NCI-H1105 (cell line): Measurements from ENCODE around the gene ARGFX.
"Not testable (repeated sequence)": the region's sequence is repeated elsewhere in the genome, so short reads cannot be mapped to it uniquely, and the experiment has no call there.

Source experiments
- DNase-seq: peaks from one replicate; lab custom pipeline; 2025; lab: John Stamatoyannopoulos, UW

The ARGFX gene

DNA sequence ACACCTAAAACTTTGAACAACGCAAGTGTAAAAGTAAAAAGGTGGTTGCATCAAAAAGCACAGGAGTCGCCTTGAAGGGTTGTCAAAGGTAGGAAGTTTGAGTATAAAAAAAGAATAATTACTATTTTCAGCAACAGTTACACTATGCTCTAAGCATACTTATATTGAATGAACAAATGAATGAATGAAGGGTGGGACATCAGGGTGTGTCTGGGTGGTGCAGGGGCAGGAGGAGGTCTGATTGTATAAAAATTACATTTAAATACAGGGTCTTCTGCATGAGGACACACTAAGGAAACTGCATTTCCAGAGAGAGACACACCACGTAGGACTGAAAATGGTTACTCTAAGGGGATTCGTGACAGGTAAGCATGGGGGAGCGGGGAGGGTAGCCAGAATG lies at the start of gene ARGFX:
Gene ARGFX (plus strand): TSS at position 301 of the 400 bp plus-strand sequence. CDS start 2,765 bp downstream, outside the sequence.
- DNase-seq = no peak

GRCh38 chr3:121517953-121518655 lies 49.6 kb upstream of the ARGFX start:
- DNase-seq = no peak

GRCh38 chr3:121520510-121520909 lies 47.2 kb upstream of the ARGFX start:
- DNase-seq = no peak

DNA sequence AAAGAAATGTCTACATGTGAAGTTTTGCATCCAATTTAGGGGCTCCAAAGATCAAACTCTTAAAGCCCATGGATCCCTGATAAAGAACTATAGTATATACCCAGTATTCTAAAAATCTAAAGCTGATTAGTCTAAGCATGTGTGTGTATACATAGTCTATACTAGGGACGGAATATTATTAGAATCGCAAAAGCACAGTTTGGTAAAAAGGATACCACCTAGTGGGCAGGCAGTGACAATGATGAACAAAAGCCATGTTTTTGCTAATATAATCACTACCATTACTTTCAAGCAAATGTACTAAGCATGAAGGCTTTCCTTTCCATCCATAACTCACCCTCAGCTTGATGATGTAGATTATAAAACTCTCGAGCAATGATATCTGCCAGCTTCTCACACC lies 38.4 kb upstream of the ARGFX start:
- no peak for DNase-seq

GRCh38 chr3:121531269-121531668 lies 36.5 kb upstream of the ARGFX start:
- DNase-seq = no peak

DNA sequence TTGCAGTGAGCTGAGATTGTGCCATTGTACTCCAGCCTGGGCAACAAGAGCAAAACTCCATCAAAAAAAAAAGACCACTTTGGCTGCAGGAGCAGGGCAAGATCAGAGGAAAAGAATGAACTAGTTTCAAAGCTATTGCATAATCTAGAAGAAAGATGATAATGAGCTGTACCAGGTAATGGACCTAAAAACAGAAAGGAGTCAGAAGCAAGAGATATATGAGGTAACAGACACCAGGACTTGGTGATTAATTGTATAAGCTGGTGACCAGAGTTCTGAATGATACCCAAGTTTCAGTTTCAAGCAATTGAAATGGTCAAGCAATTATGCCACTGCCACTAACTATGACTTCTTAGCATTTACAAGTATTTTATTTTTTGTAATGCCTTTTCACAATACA lies 24.8 kb upstream of the ARGFX start:
- no peak for DNase-seq

DNA sequence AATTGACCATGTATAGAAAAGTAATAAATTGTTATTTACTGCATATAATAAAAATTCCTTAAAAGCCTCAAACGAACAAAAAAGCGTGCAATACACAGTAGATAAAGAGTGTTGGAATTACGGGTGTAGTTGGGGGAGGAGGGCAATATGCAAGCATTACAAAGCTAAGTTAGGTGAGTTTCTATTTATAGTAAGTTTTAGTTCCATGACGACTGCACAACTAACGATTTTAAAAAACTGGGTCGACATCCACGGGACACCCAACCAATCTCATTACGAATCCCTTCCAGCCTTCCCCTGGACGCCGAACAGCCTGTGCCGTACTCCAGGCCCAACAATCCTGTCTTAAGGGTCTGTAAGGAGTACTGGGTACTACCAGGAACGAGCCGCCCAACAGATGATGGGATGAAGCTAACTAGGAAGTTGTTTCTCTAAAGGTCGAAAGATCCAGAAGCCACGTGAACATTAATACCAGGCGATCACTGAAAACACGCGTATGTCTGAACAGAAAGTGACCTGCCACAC lies 22.6 kb upstream of the ARGFX start:
- DNase-seq = no peak

DNA sequence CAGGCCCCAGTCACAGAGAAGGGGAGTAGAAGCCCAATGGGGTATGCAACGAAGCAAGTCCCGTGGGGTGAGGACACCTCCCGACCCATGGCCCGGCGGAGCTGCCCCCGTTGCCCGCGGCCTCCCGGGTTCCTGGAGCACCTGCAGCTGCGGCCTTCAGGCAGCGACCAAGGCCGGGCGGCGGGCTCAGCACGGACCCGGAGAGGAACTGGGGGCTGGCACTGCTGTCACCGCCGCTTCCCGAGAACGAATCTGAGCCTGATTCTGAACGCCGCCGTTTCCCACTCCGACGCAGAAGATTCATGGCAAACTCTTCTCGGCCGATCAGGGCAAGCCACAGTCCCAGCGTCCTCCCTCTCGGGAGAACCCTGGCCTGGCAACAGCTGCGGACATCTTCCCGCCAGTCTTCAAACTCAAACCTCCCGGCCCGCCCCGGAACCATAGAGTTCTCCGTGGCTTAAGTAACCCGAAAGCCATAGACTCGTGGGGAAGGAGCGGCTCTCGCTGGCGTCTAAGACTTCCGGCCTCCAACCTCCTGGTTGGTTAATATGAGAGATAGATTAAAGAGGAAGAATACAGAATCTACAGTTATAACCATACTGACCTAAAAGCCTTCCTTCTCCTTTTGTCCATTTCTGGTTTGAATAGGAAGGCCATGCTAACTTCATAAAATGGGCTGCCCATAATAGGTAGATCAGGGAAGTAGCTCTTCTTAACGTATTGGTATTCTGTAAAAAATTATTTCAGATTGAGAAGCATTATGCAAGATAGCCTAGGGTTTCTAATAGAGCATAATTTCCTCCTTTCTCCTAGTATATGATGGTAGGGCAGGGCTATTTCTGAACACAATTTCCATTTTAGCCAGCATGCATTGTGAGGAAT lies 21.9 kb upstream of the ARGFX start, which contains the start of gene POLQ:
Gene POLQ (minus strand): TSS at position 415 of the 882 bp plus-strand sequence. CDS start 111 bp downstream, at position 304.
- peak; percentile 98 for DNase-seq

DNA sequence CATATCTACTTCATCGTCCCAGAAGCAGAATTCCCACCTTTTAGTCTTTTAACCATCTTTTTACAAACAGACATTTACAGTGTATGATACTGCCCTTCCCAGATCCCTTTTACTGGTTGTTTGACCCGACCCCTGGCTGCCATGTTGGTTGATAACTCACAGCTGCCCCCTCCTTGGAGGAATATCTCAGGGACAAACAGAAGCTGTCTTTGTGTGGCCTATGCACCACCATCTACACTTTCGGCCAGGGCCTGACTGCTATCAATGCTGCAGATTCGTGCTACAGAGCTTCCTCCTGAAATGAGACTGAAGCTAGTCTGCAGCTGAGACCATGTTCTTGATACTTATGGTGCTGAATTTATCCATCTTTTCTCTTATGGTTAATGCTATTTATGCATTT lies 15.4 kb upstream of the ARGFX start:
- DNase-seq = no peak

DNA sequence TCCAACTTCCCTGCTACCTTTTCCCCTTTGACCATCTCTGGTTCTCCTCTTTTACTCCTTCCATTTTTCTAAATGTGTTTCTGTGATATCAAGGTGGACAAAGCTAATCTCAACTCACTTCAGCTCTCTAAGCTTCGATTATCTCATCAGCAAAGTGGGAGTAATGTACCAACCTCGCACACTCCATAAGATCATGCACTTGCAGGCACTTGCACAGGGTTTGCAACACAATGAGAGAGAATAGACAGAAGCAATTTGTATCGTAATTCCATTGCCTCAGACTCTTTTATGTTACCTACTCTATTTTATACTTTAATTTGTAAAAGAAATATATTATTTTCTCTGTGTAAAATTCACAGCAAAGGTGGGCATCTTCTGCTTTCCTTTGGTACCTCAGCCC lies 15.0 kb upstream of the ARGFX start:
- DNase-seq = no peak

GRCh38 chr3:121557426-121557934 lies 10.3 kb upstream of the ARGFX start:
- DNase-seq = no peak

GRCh38 chr3:121562148-121562547 lies 5.6 kb upstream of the ARGFX start:
- DNase-seq = no peak

DNA sequence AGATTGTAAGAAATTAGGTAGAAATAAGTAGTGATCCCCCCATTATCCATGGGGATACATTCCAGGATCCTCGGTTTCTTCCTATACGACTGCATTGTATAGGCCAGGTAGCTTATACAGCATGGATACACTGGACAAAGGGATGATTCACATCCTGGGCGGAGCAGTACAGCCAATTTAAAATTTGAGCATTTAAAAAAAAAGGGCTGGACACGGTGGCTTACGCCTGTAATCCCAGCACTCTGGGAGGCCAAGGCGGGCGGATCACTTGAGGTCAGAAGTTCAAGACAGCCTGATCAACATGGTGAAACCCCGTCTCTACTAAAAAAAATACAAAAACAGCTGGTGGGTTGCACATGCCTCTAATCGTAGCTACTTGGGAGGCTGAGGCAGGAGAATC lies 976 bp upstream of the ARGFX start:
- no peak for DNase-seq

- no peak for DNase-seq
These were observed 6.7 kb downstream of the ARGFX start for GRCh38 chr3:121574449-121574848.

DNA sequence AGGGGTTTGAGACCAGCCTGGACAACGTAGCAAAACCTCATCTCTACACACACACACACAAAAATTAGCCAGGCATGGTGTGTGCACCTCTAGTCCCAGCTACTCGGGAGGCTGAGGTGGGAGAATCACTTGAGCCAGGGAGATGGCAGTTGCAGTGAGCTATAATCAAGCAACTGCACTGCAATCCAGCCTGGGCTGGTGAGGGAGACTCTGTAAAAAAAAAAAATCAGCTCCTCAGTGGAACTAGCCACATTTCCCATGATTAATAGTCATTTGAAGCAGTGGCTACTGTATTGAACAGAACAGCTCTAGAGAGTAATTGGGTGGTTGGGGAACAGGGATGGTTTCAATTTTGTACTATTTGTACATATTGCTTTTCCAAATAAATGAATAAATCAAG lies 13.9 kb downstream of the ARGFX start:
- DNase-seq = no peak

DNA sequence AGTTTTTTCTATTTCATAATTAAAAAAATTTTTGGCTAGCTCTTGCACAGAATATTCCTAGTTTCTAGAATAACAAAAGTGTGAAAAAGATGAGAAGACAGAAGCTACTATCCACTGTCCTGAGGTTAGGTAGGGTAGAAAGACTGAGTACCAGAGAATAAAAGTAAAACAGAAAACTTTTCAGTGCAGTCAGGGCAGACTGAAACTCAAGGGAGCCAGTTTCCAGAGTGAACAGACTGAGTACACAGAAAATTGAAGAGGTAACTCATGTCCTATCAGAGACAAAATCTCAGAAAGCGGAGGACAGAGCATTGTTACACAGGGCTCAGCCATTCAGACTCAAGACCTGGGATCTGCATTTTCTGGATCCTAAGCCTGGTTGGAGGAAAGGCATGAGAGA lies 16.7 kb downstream of the ARGFX start:
- no peak for DNase-seq

DNA sequence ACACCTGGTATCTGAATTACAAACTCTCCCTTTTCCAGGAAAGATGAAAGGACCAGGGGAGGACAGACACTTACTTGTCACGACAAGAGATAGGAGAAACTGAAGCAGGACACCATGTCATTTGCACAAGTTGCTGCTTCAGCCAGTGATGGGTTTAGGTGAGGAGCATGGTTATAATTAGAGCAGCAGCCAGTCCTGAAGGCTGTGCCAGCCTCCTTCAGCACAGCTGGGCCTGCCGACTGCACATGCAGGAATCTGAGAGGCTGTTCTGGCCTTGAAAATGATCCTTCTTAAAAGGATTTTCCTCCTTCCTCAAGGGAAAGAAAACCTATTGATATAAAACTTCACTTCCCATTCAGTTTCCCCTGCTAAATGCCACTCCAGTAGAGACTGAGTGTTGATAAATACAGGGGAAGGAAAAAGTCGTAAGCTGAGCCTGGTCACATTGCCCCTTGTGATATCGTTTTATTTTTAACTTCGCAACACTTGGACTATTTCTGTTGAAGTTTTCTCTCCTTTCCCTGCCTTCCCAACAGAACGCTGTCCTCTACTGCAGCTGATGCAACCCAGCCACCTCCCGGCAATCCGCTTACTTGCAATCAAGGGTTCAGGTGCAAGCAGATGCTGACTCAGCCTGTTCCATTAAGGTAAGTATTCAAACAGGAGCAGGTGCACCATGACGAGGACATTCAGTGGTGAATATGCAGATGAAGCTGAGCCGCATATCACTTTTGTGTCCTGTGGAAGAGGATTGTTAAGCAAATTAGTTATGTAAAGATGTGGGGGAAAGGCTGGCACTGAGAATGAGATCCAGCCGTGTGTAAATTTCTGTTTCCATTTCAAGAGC lies 25.3 kb downstream of the ARGFX start, which contains the start of gene FBXO40:
Gene FBXO40 (plus strand): TSS at position 524 of the 847 bp plus-strand sequence. CDS start 27,197 bp downstream, outside the sequence.
- peak; percentile 97 for DNase-seq

DNA sequence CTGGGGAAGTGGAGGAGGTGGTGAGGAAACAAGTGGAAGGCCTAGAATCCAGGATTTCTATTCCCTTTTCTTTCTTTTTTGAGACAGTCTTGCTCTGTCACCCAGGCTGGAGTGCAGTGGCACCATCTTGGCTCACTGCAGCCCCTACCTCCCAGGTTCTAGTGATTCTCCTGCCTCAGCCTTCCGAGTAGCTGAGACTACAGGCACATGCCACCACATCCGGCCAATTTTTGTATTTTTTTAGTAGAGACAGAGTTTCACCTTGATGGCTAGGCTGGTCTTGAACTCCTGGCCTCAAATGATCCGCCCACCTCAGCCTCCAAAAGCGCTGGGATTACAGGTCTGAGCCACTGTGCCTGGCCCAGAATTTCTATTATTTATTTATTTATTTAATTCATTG lies 26.1 kb downstream of the ARGFX start:
- DNase-seq = not testable (repeated sequence)

DNA sequence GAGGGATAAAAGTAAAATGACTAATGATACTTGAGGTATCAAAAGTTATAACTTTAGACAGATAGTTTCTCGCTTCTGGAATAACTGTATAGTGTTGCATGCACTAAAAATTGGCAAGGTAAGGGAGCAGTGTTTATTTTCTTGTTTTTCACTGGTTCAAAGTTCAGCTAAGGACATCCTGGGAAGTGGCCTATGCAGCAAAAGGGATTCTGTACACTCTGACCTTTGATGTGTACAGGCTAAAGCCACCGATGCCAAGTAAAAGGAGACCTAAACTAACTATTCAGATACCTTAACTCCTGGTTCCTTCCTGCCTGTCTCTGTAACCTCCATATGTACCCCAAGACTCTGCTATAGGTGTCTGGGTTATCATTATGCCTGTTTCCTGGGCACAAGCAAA lies 27.1 kb downstream of the ARGFX start:
- DNase-seq = no peak

GRCh38 chr3:121595765-121596406 lies 28.1 kb downstream of the ARGFX start:
- DNase-seq = no peak

DNA sequence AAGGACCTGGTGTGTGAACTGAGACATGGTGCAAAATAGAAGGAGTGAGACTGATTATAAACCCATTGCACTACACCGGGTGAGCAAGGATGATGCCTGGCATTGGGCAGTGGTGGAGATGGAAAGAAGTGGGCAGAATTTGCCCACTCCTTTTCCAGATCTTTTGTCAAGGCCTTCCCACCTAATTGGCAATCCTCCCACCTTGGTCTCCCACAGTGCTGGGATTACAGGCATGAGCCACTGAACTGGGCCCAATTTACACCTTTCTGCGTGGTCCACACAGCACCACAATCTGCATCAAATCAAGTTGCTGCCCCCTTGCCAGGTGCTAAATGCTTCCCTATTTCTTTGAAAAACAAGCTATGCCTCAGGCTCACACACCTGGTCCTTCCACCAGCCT lies 30.8 kb downstream of the ARGFX start:
- no peak for DNase-seq
